HCT116 (cell line): ENCODE measurements around the gene DEPDC5.

Source experiments
- POLR2AphosphoS5 ChIP-seq: IDR thresholded peaks from 2 replicates; pipeline ENCODE4 v1.6.1; 2011; ENCODE audit warnings: mild to moderate bottlenecking, low read depth, low read length, moderate library complexity
- RAD21 ChIP-seq: IDR thresholded peaks from 2 replicates; pipeline ENCODE4 v1.6.1; 2012; ENCODE audit warnings: low read depth, mild to moderate bottlenecking
- ZNF274 ChIP-seq: fragments of 200-500 bp; sonication (Bioruptor generic); IDR thresholded peaks from 2 replicates; pipeline ENCODE4 v1.6.1; 2014; ENCODE audit warnings: mild to moderate bottlenecking, low read depth, low read length, inconsistent platforms
- TF ChIP-seq, protein P1 (sequence below), 3 experiments: fragments of 200-600 bp in 1 of 3; sonication (generic) in 1 of 3; IDR thresholded peaks in 2 of 3; conservative IDR thresholded peaks in 1 of 3; 2 replicates each; pipeline ENCODE4 v1.5.1; 2012 to 2017; ENCODE audit warnings: low read depth in 2 of 3, low read length in 2 of 3, antibody characterized with exemption in 1 of 3, borderline replicate concordance in 1 of 3, control low read depth in 1 of 3, mild to moderate bottlenecking in 1 of 3, mixed read lengths in 1 of 3, mixed run types in 1 of 3, moderate library complexity in 1 of 3; ENCODE audit not compliant: insufficient read depth in 1 of 3

DNA sequence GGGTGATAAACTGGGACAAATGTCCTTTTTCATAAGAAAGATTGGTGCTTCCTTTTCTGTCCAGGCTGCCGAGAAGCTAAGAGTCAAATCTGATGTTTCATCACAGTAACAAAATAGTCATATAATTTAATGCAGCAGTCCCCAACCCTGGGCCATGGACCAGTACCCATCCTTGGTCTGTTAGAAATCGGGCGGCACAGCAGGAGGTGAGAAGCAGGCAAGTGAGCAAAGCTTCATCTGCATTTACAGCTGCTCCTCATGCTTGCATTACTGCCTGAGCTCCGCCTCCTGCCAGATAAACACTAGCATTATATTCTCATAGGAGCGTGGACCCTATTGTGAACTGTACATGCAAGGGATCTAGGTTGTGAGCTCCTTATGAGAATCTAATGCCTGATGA lies 30.1 kb upstream of the DEPDC5 start:
- TF ChIP-seq, protein P1, sequence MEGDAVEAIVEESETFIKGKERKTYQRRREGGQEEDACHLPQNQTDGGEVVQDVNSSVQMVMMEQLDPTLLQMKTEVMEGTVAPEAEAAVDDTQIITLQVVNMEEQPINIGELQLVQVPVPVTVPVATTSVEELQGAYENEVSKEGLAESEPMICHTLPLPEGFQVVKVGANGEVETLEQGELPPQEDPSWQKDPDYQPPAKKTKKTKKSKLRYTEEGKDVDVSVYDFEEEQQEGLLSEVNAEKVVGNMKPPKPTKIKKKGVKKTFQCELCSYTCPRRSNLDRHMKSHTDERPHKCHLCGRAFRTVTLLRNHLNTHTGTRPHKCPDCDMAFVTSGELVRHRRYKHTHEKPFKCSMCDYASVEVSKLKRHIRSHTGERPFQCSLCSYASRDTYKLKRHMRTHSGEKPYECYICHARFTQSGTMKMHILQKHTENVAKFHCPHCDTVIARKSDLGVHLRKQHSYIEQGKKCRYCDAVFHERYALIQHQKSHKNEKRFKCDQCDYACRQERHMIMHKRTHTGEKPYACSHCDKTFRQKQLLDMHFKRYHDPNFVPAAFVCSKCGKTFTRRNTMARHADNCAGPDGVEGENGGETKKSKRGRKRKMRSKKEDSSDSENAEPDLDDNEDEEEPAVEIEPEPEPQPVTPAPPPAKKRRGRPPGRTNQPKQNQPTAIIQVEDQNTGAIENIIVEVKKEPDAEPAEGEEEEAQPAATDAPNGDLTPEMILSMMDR (IDR thresholded peaks at IDR 0.05 in 2 of 3, conservative IDR thresholded peaks at IDR 0.05 in 1 of 3; ENCODE audit: borderline replicate concordance in 1 of 3, insufficient read depth in 1 of 3, low read depth in 2 of 3, low read length in 2 of 3) = no peak
- TF ChIP-seq ZNF274 = no peak
- no peak for TF ChIP-seq POLR2AphosphoS5
- no peak for TF ChIP-seq RAD21
